Mesothelial cell of epicardium (in vitro differentiated cells): ENCODE measurements around the gene RASA2. TPM values are rescaled to one million over a fixed set of nuclear protein-coding genes. Genes with fewer than 3 reads are reported as not detected.

Source experiments
- DNase-seq, 2 experiments: peaks; one replicate each; pipeline ENCODE4 v3.0.0; 2021; ENCODE audit warnings: low spot score in 2 of 2; ENCODE audit not compliant: unreplicated experiment in 2 of 2
- H3K27ac Mint-ChIP-seq: 2 replicates; pipeline ENCODE4 v1.8.0; 2021; ENCODE audit warnings: mixed read lengths
- H3K27me3 Mint-ChIP-seq: 2 replicates; pipeline ENCODE4 v1.8.0; 2021; ENCODE audit warnings: low read depth, mixed read lengths
- H3K36me3 Mint-ChIP-seq: 2 replicates; pipeline ENCODE4 v1.8.0; 2021; ENCODE audit warnings: mixed read lengths
- H3K4me1 Mint-ChIP-seq: 2 replicates; pipeline ENCODE4 v1.8.0; 2021; ENCODE audit warnings: mixed read lengths
- H3K4me3 Mint-ChIP-seq: 2 replicates; pipeline ENCODE4 v1.8.0; 2021; ENCODE audit warnings: mild to moderate bottlenecking, moderate library complexity, mixed read lengths
- H3K9me3 Mint-ChIP-seq: 2 replicates; pipeline ENCODE4 v1.8.0; 2021; ENCODE audit warnings: mixed read lengths
- CTCF ChIP-seq: fragments of 200-600 bp; sonication (generic); IDR thresholded peaks from one replicate; pipeline ENCODE4 v1.5.0; 2021; ENCODE audit warnings: antibody characterized with exemption; ENCODE audit not compliant: unreplicated experiment
- total RNA-seq: library from RNA; stranded (reverse); gene quantifications from 3 replicates; pipeline ENCODE4 v1.2.1, GENCODE V29; 2021

Gene RASA2
- total RNA-seq, 1 donor from 2014 or later, result 14.5 TPM

GRCh38 chr3:141594357-141594756 lies 107.5 kb downstream of the RASA2 start:
- Mint-ChIP-seq H3K4me3 (no peak overlapping the region), H3K27me3 (no peaks in the 10 kb centered on the region), H3K4me1 (no peaks in the 10 kb centered on the region), H3K27ac (no peak overlapping the region), H3K9me3 (peaks cover 29% of the 10 kb centered on the region), H3K36me3 (peaks cover 59% of the 10 kb centered on the region)
- no peak for DNase-seq
- TF ChIP-seq CTCF, result no peak

GRCh38 chr3:141597931-141598330 lies 111.1 kb downstream of the RASA2 start:
- Mint-ChIP-seq H3K9me3 (peaks cover 42% of the 10 kb centered on the region), H3K27ac (no peak overlapping the region), H3K4me1 (no peaks in the 10 kb centered on the region), H3K36me3 (peaks cover 69% of the 10 kb centered on the region), H3K27me3 (no peaks in the 10 kb centered on the region), H3K4me3 (no peak overlapping the region)
- DNase-seq, result no peak
- TF ChIP-seq CTCF, result no peak

- no peaks in the 10 kb centered on the region for H3K27me3 Mint-ChIP-seq
- no peak overlapping the region for H3K4me3 Mint-ChIP-seq
- H3K27ac Mint-ChIP-seq, result no peak overlapping the region
Measured at GRCh38 chr3:141600331-141600730, 113.5 kb downstream of the RASA2 start.

GRCh38 chr3:141602706-141603105 lies 115.9 kb downstream of the RASA2 start:
- Mint-ChIP-seq H3K36me3 (peaks cover 50% of the 10 kb centered on the region), H3K9me3 (peaks cover 37% of the 10 kb centered on the region), H3K27me3 (no peaks in the 10 kb centered on the region), H3K4me1 (no peaks in the 10 kb centered on the region), H3K4me3 (no peak overlapping the region), H3K27ac (no peak overlapping the region)
- no peak for DNase-seq
- no peak for TF ChIP-seq CTCF

More at GRCh38 chr3:141600331-141600730, 113.5 kb downstream of the RASA2 start:
- no peak for DNase-seq
- Mint-ChIP-seq H3K36me3 (peaks cover 61% of the 10 kb centered on the region), H3K9me3 (peaks cover 37% of the 10 kb centered on the region), H3K4me1 (no peaks in the 10 kb centered on the region)
- TF ChIP-seq CTCF, result no peak

- no peak for DNase-seq
- H3K27me3 Mint-ChIP-seq, result no peaks in the 10 kb centered on the region
- no peak overlapping the region for H3K27ac Mint-ChIP-seq
- H3K4me1 Mint-ChIP-seq, result peaks cover 3% of the 10 kb centered on the region
- no peak overlapping the region for H3K4me3 Mint-ChIP-seq
- peaks cover 50% of the 10 kb centered on the region for H3K36me3 Mint-ChIP-seq
- TF ChIP-seq CTCF, result no peak
- H3K9me3 Mint-ChIP-seq, result peaks cover 37% of the 10 kb centered on the region
Measured at GRCh38 chr3:141603473-141604035, 116.7 kb downstream of the RASA2 start.

- Mint-ChIP-seq H3K27me3 (no peaks in the 10 kb centered on the region), H3K4me3 (no peak overlapping the region), H3K4me1 (peaks cover 3% of the 10 kb centered on the region), H3K36me3 (peaks cover 39% of the 10 kb centered on the region), H3K9me3 (peaks cover 29% of the 10 kb centered on the region), H3K27ac (no peak overlapping the region)
- no peak for DNase-seq
- TF ChIP-seq CTCF, result no peak
Measured at GRCh38 chr3:141605883-141606282, 119.1 kb downstream of the RASA2 start.
